HG02798 (cell line): ENCODE measurements around the gene MGAT3.

Source experiments
- ATAC-seq: cut with Tn5 transposase; IDR thresholded peaks from one replicate; pipeline ENCODE4 v1.9.1; 2021; ENCODE audit warnings: mild to moderate bottlenecking; ENCODE audit not compliant: unreplicated experiment, poor library complexity

Gene MGAT3

GRCh38 chr22:39524089-39524752 is 67.4 kb downstream of the MGAT3 start:
- no peak for ATAC-seq

- no peak for ATAC-seq
Observed at GRCh38 chr22:39524753-39525657, 68.2 kb downstream of the MGAT3 start.

GRCh38 chr22:39525658-39525975 is 68.8 kb downstream of the MGAT3 start:
- no peak for ATAC-seq

GRCh38 chr22:39526736-39527171 is 69.9 kb downstream of the MGAT3 start:
- no peak for ATAC-seq

GRCh38 chr22:39527481-39527961 is 70.7 kb downstream of the MGAT3 start:
- ATAC-seq = no peak

GRCh38 chr22:39528080-39528661 is 71.4 kb downstream of the MGAT3 start:
- no peak for ATAC-seq

- ATAC-seq = peak; percentile 35
Observed at GRCh38 chr22:39528681-39529486, 72.1 kb downstream of the MGAT3 start.

- no peak for ATAC-seq
Observed at GRCh38 chr22:39529487-39529851, 72.7 kb downstream of the MGAT3 start.

GRCh38 chr22:39530116-39530515 is 73.3 kb downstream of the MGAT3 start:
- no peak for ATAC-seq

GRCh38 chr22:39530692-39531331 is 74.0 kb downstream of the MGAT3 start:
- no peak for ATAC-seq

GRCh38 chr22:39532215-39533073 is 75.6 kb downstream of the MGAT3 start, which contains the start of gene RPS19BP1:
Gene RPS19BP1, minus strand, starts transcription at chr22:39532748. Its CDS starts 10 bp downstream, at chr22:39532738.
- peak; percentile 79 for ATAC-seq

- no peak for ATAC-seq
Observed at GRCh38 chr22:39534092-39534506, 77.3 kb downstream of the MGAT3 start.

- no peak for ATAC-seq
Observed at GRCh38 chr22:39534591-39535356, 78.0 kb downstream of the MGAT3 start.

GRCh38 chr22:39535357-39535725 is 78.5 kb downstream of the MGAT3 start:
- no peak for ATAC-seq

GRCh38 chr22:39535831-39536449 is 79.1 kb downstream of the MGAT3 start:
- no peak for ATAC-seq

- no peak for ATAC-seq
Observed at GRCh38 chr22:39536711-39537110, 79.9 kb downstream of the MGAT3 start.

GRCh38 chr22:39537975-39538374 is 81.2 kb downstream of the MGAT3 start:
- ATAC-seq = no peak
